Cardiac muscle cell (in vitro differentiated cells and primary cell): ENCODE results near the gene HMX3. TPM values are rescaled to one million over a fixed set of nuclear protein-coding genes. Genes with fewer than 3 reads are reported as not detected.

Experiments
- DNase-seq, 2 donors: peaks; one replicate each; pipeline versions ENCODE4 v3.0.0 to v3.0.0-alpha.2; 2010 to 2017; ENCODE audit warnings: low read depth in 1 of 2, low spot score in 1 of 2
- H3K27ac ChIP-seq: fragments of 200-600 bp; sonication (generic); 2 replicates; pipeline ENCODE4 v1.5.1; 2016
- H3K27me3 ChIP-seq: fragments of 200-600 bp; sonication (generic); 2 replicates; pipeline ENCODE4 v1.6.0; 2016; ENCODE audit warnings: control low read depth
- H3K36me3 ChIP-seq: fragments of 200-600 bp; sonication (generic); 2 replicates; pipeline ENCODE4 v1.5.1; 2016; ENCODE audit warnings: control low read depth
- H3K4me1 ChIP-seq: fragments of 200-600 bp; sonication (generic); 2 replicates; pipeline ENCODE4 v1.8.1; 2017; ENCODE audit warnings: low read depth, mild to moderate bottlenecking, mixed run types
- H3K4me3 ChIP-seq: fragments of 200-600 bp; sonication (generic); 2 replicates; pipeline ENCODE4 v1.5.1; 2016; ENCODE audit warnings: mild to moderate bottlenecking
- H3K9me3 ChIP-seq: fragments of 200-600 bp; sonication (generic); 2 replicates; pipeline ENCODE4 v1.5.1; 2017; ENCODE audit warnings: low read depth, mild to moderate bottlenecking, control low read depth
- polyA plus RNA-seq: library from polyadenylated mRNA; unstranded; fragments of >200 nt; fragmentation: Nextera tagmentation; extraction: Ambion mirVana; gene quantifications from 2 replicates; pipeline ENCODE4 v1.2.1, GENCODE V29; 2016
- total RNA-seq: library from RNA; depleted of rRNA; stranded (reverse); fragments of >200 nt; gene quantifications from 2 replicates; pipeline ENCODE4 v1.2.3, GENCODE V29; 2016
- TF ChIP-seq, protein P1 (sequence below): IDR thresholded peaks from 2 replicates; pipeline ENCODE4 v1.5.1; 2012; ENCODE audit warnings: low read depth, mild to moderate bottlenecking, low read length

The HMX3 gene
- total and polyA plus RNA-seq, 2 experiments from 2014 or later: not detected

- DNase-seq: no peak
- no peaks in the 10 kb centered on the region for H3K9me3 ChIP-seq
- no peaks in the 10 kb centered on the region for H3K36me3 ChIP-seq
- H3K27me3 ChIP-seq: peaks cover 100% of the 10 kb centered on the region
- H3K27ac ChIP-seq: no peak overlapping the region
- H3K4me3 ChIP-seq: peak overlapping the region; percentile 18
- peaks cover 10% of the 10 kb centered on the region for H3K4me1 ChIP-seq
- TF ChIP-seq, protein P1, sequence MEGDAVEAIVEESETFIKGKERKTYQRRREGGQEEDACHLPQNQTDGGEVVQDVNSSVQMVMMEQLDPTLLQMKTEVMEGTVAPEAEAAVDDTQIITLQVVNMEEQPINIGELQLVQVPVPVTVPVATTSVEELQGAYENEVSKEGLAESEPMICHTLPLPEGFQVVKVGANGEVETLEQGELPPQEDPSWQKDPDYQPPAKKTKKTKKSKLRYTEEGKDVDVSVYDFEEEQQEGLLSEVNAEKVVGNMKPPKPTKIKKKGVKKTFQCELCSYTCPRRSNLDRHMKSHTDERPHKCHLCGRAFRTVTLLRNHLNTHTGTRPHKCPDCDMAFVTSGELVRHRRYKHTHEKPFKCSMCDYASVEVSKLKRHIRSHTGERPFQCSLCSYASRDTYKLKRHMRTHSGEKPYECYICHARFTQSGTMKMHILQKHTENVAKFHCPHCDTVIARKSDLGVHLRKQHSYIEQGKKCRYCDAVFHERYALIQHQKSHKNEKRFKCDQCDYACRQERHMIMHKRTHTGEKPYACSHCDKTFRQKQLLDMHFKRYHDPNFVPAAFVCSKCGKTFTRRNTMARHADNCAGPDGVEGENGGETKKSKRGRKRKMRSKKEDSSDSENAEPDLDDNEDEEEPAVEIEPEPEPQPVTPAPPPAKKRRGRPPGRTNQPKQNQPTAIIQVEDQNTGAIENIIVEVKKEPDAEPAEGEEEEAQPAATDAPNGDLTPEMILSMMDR: no peak
Observed at GRCh38 chr10:123134915-123135414, 805 bp upstream of the HMX3 start.

DNA sequence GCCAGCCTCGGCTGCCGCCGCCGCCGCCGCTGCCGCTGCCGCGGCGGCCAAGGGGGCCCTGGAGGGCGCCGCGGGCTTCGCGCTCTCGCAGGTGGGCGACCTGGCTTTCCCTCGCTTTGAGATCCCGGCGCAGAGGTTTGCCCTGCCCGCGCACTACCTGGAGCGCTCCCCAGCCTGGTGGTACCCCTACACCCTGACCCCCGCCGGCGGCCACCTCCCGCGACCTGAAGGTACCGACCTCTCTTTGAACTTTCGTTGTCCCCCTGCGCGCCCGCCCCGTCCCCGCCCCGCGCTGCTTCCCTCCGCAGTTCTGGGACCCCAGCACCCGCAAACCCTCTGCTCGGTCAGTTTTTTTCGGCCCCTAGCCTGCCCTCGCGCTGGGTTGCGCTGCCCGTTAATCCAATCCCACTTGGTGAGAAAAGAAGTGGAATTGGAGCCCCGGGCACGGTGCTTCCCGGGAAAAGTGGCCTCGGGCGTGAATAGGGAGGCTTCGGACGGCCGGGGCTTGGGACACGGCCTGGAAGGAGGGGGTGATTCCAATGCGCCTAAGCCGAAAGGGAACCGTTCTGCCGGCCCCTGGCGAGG, 543 bp downstream of the HMX3 start:
- Histone ChIP-seq H3K27ac (no peak overlapping the region), H3K4me3 (peak overlapping the region; percentile 18), H3K36me3 (no peaks in the 10 kb centered on the region), H3K9me3 (no peaks in the 10 kb centered on the region), H3K4me1 (peaks cover 10% of the 10 kb centered on the region), H3K27me3 (peaks cover 100% of the 10 kb centered on the region)
- TF ChIP-seq, protein P1: no peak
- DNase-seq: no peak

DNA sequence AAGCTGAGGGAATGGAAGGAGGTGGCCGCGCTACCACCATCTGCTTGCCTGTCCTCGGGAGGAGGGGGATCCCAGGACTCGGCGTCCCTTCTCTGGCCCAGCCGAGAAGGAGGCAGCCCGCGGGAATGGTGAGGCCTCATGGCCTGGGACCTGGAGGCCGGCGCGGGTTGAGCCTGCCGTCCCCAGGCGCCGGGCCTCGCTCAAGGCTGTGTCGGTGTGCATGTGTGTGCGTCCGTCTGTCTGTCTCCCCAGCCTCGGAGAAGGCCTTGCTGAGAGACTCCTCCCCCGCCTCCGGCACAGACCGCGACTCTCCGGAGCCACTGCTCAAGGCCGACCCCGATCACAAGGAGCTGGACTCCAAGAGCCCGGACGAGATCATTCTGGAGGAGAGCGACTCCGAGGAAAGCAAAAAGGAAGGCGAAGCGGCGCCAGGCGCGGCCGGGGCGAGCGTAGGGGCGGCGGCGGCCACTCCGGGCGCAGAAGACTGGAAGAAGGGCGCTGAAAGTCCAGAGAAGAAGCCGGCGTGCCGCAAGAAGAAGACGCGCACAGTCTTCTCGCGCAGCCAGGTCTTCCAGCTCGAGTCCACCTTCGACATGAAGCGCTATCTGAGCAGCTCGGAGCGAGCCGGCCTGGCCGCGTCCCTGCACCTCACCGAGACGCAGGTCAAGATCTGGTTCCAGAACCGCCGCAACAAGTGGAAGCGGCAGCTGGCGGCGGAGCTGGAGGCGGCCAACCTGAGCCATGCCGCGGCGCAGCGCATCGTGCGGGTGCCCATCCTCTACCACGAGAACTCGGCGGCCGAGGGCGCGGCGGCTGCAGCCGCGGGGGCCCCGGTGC, 1.3 kb downstream of the HMX3 start:
- Histone ChIP-seq H3K27ac (no peak overlapping the region), H3K36me3 (no peaks in the 10 kb centered on the region), H3K27me3 (peaks cover 100% of the 10 kb centered on the region), H3K4me1 (peaks cover 10% of the 10 kb centered on the region), H3K9me3 (no peaks in the 10 kb centered on the region), H3K4me3 (peak overlapping the region; percentile 5)
- DNase-seq: no peak
- TF ChIP-seq, protein P1: no peak

GRCh38 chr10:123139165-123139520, 3.4 kb downstream of the HMX3 start:
- peaks cover 10% of the 10 kb centered on the region for H3K4me1 ChIP-seq
- TF ChIP-seq, protein P1: no peak
- no peaks in the 10 kb centered on the region for H3K9me3 ChIP-seq
- H3K36me3 ChIP-seq: no peaks in the 10 kb centered on the region
- no peak overlapping the region for H3K27ac ChIP-seq
- DNase-seq: no peak
- peaks cover 100% of the 10 kb centered on the region for H3K27me3 ChIP-seq
- H3K4me3 ChIP-seq: no peak overlapping the region

DNA sequence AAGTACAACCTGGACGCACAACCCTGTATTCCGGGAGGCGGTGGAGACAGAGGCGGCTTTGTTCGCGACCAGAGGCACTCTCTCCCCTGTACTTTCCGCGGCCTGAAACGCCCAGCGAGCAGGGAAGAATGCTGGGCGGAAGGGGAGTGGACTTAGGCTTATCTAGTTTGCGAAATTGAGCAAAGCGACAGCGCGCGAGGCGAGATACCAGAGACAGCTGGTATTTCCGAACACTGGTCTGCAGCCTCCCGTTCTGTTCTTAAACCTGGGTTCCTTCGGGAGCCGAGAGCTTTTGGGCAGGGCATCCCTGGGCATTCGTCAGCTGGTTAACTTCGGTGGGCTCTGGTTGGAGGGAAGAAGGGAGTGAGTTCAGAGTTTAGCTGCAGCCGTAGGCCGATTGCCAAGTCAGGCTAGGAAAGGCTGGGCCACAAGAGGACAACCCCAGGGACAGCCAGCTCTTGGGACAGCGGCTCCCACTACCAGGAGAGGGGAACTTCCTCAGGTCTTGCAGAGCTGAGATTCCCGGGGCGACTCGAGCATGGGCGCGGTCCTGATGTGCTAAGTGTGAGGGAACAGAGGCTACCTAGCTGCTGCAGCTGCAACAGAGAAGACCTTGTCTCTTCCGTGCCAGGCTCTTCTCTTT, 3.9 kb downstream of the HMX3 start:
- H3K4me1 ChIP-seq: peaks cover 10% of the 10 kb centered on the region
- TF ChIP-seq, protein P1: no peak
- no peaks in the 10 kb centered on the region for H3K9me3 ChIP-seq
- H3K27me3 ChIP-seq: peaks cover 100% of the 10 kb centered on the region
- H3K36me3 ChIP-seq: no peaks in the 10 kb centered on the region
- no peak overlapping the region for H3K27ac ChIP-seq
- no peak overlapping the region for H3K4me3 ChIP-seq
- peak; percentile 62 to 84 for DNase-seq
